ENCODE data around the gene LARP4B. TPM values are rescaled to one million over a fixed set of nuclear protein-coding genes. Genes with fewer than 3 reads are reported as not detected.

LARP4B gene
- total and polyA plus RNA-seq, 2 donors (not counting 3 experiments of a cell fraction or from before 2014, with no cell fraction given) = 27.4 to 101 TPM

GRCh38 chr10:860519-860918 lies 71.0 kb downstream of the LARP4B start:
- peaks cover 39% of the 10 kb centered on the region for H3K79me2 ChIP-seq (ENCODE audit: control insufficient read depth, insufficient read depth, low read length)

More at GRCh38 chr10:860519-860918, 71.0 kb downstream of the LARP4B start:
- POLR2A ChIA-PET = no interaction called here
- H3K27me3 ChIP-seq (ENCODE audit: control insufficient read depth in 2 of 2, insufficient read depth in 2 of 2, low read length in 2 of 2) = no peaks in the 10 kb centered on the region
- H3K9me1 ChIP-seq (replicated peaks; ENCODE audit: control insufficient read depth, extremely low read depth, insufficient read depth, low read length) = no peaks in the 10 kb centered on the region
- H3K9me3 ChIP-seq (replicated peaks; ENCODE audit: control insufficient read depth, insufficient read depth, low read length) = no peaks in the 10 kb centered on the region
- H4K20me1 ChIP-seq (replicated peaks; ENCODE audit: control insufficient read depth, extremely low read depth, insufficient read depth, low read length) = no peaks in the 10 kb centered on the region
- no peaks in the 10 kb centered on the region for H3K4me1 ChIP-seq (ENCODE audit: control insufficient read depth, extremely low read depth, insufficient read depth, low read length)
- H3K4me3 ChIP-seq (replicated peaks in 1 of 3; ENCODE audit: insufficient read depth in 1 of 3, low read depth in 1 of 3, low read length in 3 of 3) = no peak overlapping the region
- no peak overlapping the region for H2AFZ ChIP-seq (ENCODE audit: low read depth, low read length)
- no peak overlapping the region for H3K27ac ChIP-seq (ENCODE audit: insufficient read depth, low read depth, low read length)
- H3K4me2 ChIP-seq (ENCODE audit: insufficient read depth, low read length) = no peak overlapping the region
- CTCF ChIA-PET = no interaction called here
- TF ChIP-seq GATA2 (IDR thresholded peaks at IDR 0.05; ENCODE audit: insufficient read depth, insufficient read length, low read depth, low read length) (no peak), MYC (IDR thresholded peaks at IDR 0.05; ENCODE audit: low read depth, low read length) (no peak), FOS (IDR thresholded peaks at IDR 0.05; ENCODE audit: borderline replicate concordance, insufficient read depth, low read length) (no peak), EZH2 (IDR thresholded peaks at IDR 0.05; ENCODE audit: borderline replicate concordance, low read depth, low read length, severe bottlenecking) (no peak), CTCF (IDR thresholded peaks at IDR 0.05; ENCODE audit: extremely low read depth in 1 of 2, insufficient read depth in 1 of 2, low read depth in 1 of 2, low read length in 2 of 2) (no peak), MAX (IDR thresholded peaks at IDR 0.05; ENCODE audit: insufficient read depth, insufficient read length) (no peak), POLR2A (IDR thresholded peaks at IDR 0.05; ENCODE audit: low read depth, low read length) (no peak), POLR2AphosphoS5 (IDR thresholded peaks at IDR 0.05; ENCODE audit: insufficient read depth, low read depth, low read length) (no peak)
- no TSS peak for BruUV-seq (replicated peaks)
- intact Hi-C loops (cut with micrococcal nuclease) = no loop called here
- dilution Hi-C loops (cut with MboI; ENCODE audit: extremely low pct_ligation_motif_present, low sequenced_read_pairs) = no loop called here
- DNase-seq (ENCODE audit: low read depth, low spot score) = no peak
- H3K9ac ChIP-seq (replicated peaks; ENCODE audit: extremely low read depth, insufficient read depth, low read length) = no peak overlapping the region
- peaks cover 9 to 14% of the 10 kb centered on the region in 2 experiments for H3K36me3 ChIP-seq (ENCODE audit: control insufficient read depth in 2 of 2, extremely low read depth in 1 of 2, insufficient read depth in 2 of 2, low read length in 2 of 2)
- FAIRE-seq = no peak

All from endothelial cell of umbilical vein (primary cell).